ENCODE results near the gene RDX.

DNA sequence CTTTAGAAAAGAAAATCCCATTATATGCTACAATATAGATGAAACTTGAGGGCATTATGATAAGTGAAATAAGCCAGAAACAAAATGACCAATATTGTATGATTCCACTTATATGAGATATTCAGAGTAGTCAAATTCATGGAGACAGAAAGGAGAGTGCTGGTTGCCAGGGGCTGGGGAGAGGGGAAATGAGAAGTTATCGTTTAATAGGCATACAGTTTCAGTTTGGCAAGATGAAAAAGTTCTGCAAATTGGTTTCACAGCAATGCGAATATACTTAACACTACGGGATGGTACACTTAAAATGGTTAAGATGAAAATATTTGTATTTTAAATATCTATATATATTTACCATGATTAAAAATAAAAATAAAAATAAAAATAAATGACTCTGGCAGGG lies 31.1 kb upstream of the RDX start:
- TF ChIP-seq, protein P1, sequence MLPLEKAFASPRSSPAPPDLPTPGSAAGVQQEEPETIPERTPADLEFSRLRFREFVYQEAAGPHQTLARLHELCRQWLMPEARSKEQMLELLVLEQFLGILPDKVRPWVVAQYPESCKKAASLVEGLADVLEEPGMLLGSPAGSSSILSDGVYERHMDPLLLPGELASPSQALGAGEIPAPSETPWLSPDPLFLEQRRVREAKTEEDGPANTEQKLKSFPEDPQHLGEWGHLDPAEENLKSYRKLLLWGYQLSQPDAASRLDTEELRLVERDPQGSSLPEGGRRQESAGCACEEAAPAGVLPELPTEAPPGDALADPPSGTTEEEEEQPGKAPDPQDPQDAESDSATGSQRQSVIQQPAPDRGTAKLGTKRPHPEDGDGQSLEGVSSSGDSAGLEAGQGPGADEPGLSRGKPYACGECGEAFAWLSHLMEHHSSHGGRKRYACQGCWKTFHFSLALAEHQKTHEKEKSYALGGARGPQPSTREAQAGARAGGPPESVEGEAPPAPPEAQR (CRISPR knock-in tag; IDR thresholded peaks at IDR 0.05) = no peak
- TF ChIP-seq CREM (CRISPR knock-in tag; IDR thresholded peaks at IDR 0.05) = no peak
- TF ChIP-seq, protein P2, sequence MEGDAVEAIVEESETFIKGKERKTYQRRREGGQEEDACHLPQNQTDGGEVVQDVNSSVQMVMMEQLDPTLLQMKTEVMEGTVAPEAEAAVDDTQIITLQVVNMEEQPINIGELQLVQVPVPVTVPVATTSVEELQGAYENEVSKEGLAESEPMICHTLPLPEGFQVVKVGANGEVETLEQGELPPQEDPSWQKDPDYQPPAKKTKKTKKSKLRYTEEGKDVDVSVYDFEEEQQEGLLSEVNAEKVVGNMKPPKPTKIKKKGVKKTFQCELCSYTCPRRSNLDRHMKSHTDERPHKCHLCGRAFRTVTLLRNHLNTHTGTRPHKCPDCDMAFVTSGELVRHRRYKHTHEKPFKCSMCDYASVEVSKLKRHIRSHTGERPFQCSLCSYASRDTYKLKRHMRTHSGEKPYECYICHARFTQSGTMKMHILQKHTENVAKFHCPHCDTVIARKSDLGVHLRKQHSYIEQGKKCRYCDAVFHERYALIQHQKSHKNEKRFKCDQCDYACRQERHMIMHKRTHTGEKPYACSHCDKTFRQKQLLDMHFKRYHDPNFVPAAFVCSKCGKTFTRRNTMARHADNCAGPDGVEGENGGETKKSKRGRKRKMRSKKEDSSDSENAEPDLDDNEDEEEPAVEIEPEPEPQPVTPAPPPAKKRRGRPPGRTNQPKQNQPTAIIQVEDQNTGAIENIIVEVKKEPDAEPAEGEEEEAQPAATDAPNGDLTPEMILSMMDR (IDR thresholded peaks at IDR 0.05) = no peak
